H4 (cell line): Measurements from ENCODE around the gene LUC7L3. TPM values are rescaled to one million over a fixed set of nuclear protein-coding genes. Genes with fewer than 3 reads are reported as not detected.

Source experiments
- DNase-seq: peaks from one replicate; pipeline ENCODE4 v3.0.0-alpha.2; 2015; ENCODE audit warnings: low spot score
- total RNA-seq: library from RNA; depleted of rRNA; stranded (reverse); fragments of >200 nt; shearing (Covaris generic); gene quantifications from 2 replicates; pipeline ENCODE4 v1.2.3, GENCODE V29; 2014

The LUC7L3 gene
- total RNA-seq, 1 experiment from 2014 or later = 18.7 TPM

DNA sequence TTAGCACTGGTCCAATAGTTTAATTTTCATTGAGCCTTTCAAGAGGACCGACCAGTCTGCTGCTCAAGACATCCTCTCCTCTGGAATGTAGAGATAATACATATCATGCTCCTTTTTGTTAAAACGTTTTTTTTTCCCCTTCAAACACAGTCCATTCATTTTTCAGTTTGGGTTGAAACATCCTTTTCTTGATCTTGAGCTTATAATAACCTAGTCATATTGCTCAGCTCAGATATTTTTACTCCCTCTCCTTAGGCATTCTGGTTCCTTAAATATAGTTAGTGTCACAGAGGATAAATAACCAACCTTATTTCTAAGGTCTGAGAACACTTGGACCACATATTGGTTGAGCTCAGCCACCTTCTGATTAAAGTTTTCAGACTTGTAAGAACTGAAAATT lies 35.1 kb downstream of the LUC7L3 start:
- no peak for DNase-seq

DNA sequence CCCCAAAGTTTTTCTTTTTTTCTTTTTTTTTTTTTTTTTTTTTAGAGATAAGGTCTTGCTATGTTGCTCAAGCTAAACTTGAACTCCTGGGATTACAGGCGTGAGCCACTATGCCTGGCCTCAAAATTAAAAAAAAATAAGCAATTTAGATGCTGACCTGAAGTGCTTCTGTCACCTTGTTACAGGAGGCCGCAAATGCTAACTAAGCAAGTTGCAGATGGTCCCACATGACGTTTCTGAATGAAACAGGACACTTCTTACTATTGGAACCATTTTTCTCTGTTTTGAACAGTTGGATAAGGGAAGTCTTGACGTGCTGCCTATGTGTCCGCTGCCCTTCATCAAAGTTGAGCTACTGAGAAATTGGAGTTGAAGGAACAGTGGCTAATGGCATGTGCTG lies 39.1 kb downstream of the LUC7L3 start:
- no peak for DNase-seq

DNA sequence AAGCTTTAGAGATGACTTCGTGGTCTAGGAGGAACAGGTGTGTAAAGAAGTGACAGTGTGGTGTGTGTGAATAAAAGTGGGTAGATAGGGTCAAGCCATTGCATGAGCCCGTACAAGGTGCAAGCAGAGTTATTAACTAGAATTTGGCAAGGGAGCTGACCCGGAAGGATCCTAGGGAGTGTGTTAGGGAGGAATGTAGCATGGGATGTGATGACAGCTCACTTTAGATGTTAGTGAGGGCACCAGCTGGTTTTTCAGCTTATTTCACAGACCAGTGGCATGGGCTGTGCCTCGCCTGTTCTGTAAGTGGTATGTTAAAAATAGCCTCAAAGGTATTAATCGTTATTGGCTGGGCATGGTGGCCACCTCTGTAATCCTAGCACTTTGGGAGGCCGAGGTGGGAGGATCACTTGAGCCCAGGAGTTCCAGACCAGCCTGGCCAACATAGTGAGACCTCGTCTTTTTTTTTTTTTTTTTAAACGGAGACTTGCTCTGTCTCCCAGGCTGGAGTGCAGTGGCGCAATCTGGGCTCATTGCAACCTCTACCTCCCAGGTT lies 39.7 kb downstream of the LUC7L3 start:
- no peak for DNase-seq

DNA sequence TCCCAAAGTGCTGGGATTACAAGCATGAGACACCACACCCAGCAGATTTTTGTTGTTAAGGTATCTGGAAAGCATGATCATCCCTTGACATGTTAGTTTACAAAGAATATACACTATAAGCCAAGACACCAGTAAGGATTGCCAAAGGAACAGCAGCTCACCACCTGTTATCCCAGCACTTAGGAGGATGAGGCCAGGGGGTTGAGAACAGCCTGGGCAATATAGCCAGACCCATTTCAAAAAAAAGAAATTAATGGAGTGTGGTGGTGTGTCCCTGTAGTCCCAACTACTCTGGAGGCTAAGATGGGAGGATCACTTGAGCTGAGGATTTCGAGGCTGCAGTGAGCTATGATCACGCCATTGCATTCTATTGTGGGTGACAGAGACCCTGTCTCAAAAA lies 42.8 kb downstream of the LUC7L3 start:
- DNase-seq = no peak

DNA sequence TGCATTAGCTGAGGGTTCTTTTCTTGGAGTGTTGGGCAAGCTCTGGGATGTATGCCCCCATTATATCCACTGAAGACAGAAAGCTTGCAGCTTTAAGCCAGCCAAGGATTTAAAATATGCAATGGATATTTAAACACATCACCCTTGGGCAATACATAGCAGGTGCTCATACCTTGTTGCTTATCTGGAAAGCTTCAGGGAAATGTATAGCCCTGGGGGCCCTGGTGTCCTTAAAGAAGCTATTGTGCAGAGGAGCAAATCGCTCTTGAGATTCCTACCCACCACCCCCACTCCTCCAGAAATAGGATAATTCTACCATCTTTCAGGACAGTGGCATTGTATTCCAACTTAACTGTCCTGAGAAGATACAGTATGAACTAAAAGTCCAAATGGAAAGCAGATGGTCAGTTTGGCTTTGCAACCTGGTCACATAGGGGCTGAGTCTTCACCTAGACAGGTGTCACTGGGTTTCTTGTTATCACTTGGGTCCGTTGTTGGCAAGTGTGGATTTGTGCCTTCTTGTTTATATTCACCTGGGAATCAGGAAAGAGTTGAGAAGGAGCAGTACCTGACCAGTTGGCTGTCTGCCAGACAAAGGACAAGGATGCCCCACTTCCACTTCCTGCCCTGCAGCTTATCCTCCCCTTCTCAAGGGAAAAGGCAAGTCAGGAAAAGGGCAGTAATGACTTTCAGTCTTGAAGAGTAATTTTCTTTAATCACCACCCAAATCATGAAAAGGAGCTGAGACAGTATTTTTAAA lies 44.5 kb downstream of the LUC7L3 start:
- DNase-seq = no peak

DNA sequence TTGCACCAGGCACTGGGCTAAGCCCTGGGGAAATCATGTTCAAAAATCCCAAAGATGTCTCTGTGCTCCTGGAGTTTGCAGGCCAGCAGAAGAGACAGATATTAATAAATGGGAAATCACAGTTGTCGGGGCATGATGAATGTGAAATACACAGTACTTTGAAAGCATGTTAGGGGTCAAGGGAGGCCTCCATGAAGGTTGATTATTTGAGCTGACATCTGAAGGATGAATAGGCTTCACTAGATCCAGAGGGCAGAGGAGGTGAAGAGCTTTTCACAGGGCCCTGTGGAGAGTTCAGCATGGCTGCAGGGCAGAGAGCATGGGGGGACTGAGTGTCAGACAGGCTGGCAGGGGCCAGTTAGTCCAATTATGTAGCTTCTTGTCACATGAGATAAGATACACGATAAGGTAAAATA lies 45.3 kb downstream of the LUC7L3 start:
- no peak for DNase-seq

DNA sequence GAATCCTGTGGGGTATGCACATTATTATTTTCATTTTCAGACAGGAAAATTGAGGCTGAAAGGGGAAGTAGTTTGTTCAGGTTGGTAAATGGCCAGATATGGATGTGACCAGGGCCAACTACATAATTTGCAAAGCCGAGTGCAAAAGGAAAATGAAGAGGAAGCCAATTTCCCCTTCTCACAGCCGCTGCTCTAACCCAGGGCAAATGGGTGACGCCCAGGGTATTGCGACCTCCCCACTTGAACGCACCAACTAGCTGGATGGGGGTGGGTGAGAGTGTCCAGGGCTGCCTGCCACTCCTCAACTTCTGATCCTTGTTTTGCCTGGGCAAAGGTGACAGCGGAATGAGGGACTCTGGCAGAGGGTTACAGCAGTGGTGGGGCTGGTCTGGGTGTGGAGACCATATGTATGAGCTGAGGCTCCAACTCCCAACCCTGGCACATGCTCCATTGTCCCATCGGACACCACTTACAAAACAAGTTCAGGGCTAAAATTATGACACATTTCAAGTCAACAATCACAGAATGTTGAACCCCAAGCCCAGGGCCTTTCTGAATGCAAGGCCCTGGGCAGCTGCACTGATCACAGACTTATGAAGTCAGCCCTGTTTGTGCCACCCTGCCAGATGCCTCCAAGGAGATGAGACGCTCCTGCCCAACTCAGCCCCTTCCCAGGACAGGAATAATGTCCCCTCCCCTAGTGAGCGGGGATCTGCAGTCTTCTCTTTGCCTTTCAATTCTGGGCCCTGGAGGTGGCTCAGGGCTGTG lies 46.2 kb downstream of the LUC7L3 start:
- no peak for DNase-seq

DNA sequence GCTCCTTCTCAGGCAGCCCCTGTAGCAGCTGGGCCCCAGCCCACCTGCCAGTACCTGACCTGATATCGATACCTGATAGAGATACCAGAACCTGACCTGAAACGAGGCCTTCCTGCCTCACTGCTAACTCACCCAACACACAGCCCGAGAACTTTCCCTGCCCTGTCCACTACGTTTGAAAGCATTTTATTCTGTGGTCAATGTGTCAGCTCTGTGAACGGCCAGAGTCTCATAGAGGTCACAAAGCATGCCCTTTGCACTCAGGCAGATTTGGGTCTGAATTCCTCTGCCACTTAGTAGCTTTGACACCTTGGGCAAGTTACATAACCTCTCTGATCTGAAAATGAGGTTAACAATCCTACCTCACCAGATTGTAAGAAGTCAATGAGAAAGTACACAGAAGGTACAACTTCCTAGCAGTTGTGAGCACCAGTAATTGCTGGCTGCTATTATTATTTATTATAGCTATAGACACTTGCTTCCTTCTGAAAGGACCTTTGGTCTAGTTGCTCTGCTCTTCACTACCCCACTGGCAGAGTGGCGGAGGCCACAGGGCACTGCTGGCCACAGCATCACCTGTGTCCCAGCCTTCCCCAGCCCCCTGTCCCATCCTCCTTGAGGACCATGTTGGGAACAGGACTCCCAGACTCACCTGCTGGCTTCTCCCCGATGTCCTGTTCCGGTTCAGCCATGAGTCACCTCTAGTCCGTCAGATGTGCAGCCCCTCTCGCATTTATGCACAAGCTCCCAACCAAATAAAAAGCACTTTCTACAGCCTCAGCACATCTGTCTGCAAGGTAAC lies 47.0 kb downstream of the LUC7L3 start:
- no peak for DNase-seq

DNA sequence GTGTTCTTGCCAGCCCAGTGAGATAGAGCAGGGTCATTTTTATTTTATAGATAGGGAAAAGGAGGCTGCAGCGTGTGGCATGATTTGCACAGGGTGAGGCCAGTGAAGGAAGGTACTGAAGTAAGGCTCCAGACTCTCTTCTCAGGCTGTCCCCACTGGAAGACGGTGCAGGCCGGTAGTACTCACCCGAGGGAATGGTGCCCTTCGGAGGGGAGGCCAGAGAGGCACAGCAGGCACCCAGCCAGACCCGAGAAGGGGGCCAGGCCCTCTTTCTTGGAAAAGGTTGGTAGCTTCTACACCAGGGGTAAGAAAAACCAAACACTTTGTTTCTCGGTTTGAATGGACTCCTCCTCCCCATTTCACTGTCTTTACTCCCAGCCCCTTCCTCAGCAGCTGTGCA lies 47.6 kb downstream of the LUC7L3 start:
- no peak for DNase-seq

DNA sequence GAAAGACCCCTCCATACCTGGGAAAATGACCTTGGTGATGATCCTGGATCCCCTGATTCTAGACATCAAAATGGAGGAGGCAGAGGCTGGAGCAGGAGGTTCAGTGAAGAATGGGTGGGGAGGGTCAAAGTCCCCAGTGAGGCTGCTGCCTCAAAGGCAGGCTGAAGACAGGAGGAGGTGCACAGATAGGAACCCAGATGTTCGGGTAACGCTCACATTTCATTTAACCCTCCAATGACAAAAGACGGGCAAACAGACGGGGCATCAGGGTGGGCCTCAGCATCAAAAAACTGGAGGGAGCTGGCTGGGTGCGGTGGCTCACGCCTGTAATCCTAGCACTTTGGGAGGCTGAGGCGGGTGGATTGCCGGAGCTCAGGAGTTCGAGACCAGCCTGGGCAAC lies 48.0 kb downstream of the LUC7L3 start, which contains the start of gene ANKRD40CL:
Gene ANKRD40CL (minus strand): TSS at position 73 of the 400 bp plus-strand sequence. CDS start 605 bp downstream, outside the sequence.
- no peak for DNase-seq

DNA sequence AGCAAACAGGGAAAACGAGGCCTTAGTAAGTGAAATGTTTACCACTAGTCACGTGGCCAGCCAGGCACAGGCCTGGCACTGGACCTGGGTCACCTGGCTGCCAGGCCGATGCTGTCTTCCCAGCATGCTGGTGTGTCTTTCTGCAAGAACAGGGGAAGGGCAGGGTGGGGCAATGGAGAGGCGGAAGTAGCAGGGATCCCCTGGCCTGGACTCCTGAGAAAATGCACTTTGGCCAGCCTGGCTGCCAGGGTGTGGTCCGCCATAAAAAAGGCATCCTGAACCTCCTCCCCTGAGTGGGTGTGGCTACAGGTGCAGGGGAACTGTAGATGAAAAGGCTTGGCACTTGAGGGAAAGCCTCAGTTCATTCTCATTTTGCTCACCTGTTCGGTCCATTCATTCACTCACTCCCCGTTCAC lies 49.0 kb downstream of the LUC7L3 start:
- no peak for DNase-seq

DNA sequence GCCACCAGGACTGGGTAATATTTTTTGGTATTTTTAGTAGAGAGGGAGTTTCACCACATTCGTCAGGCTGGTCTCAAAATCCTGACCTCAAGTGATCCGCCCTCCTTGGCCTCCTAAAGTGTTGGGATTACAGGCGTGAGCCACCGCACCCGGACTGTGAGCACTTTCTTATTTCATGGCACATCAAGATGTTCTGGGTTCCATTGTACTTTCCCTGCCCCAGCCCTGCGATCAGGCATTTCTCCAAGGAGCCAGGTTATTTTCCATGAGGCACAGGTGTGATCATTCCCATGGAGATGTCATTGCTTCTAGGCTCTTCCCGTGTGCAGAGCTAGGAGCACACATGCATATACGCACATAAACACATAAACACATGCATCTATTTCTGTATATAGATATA lies 50.5 kb downstream of the LUC7L3 start:
- no peak for DNase-seq

DNA sequence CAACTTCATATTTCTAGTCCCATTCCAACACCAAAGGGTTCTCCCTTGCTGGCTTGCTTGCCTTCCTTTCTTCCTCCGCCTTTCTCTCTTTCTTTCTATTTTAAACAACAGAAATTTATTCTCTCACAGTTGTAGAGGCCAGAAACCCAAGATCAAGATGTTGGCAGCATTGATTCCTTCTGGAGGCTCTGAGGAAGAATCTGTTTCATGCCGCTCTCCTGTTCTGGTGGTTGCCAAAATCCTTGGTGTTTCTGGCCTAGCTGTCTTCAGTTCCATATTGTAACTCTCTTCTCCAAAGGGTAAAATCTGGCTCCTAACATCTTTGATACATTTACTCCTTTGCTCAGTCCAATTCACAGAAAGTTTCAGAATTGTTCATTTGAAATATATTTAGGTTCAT lies 50.9 kb downstream of the LUC7L3 start:
- no peak for DNase-seq

DNA sequence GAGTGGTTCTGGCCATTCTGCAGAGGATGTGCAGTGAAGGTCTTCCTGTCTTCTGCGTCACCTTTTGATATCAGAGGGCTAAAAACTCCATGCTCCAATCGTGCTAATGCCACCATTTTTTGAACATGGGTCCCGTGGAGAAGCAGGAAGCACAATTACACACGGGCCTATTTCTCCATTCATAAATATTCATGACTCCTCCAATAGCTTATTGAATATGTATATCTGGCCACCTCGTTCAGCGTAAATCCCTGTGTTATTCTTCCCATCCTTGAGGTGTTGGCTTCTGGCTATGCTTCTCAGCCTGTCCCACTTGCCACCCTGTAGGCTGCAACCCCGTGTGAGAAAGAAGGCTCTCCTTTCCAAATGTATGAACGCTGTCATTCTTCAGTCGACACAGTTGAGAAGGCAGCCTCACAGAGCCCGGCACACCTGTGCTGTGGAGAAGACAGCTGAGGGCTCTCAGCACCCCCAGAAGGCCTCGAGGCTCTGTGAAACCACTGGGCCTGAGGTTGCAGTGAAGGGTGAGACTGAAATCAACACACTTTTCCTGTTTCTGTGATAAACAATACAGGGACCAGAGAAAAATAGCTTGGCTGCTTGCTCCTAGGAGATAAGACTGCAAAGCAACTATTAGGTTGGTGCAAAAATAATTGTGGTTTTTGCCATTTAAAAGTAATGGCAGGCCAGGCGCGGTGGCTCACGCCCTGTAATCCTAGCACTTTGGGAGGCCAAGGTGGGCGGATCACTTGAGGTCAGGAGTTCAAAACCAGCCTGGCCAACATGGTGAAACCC lies 52.8 kb downstream of the LUC7L3 start:
- DNase-seq = no peak

DNA sequence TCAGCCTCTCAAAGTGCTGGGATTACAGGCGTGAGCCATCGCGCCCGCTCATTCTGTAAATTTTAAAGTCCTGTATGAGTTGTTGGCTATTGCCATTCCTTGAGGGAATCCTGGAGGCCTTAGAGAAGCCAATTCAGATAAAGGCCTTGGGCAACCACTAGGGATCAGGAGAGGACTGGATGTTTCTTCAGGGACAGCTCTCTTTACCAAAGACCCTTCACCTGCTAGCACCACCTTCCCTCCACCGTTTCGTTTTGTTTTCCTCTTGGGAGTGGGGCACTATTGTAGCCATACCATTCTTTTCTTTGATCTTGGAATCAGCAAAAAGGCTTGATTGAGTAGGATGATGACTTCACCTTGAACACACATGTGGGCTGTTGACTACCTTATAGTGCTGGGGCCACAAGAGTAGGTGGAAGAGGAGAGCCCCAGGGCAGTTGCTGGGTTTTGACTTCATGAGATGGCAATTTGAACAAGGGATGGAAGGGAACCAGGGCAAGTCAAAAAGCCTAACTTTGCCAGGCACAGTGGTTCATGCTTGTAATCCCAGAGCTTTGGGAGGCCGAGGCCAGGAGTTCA lies 54.9 kb downstream of the LUC7L3 start:
- DNase-seq = no peak

DNA sequence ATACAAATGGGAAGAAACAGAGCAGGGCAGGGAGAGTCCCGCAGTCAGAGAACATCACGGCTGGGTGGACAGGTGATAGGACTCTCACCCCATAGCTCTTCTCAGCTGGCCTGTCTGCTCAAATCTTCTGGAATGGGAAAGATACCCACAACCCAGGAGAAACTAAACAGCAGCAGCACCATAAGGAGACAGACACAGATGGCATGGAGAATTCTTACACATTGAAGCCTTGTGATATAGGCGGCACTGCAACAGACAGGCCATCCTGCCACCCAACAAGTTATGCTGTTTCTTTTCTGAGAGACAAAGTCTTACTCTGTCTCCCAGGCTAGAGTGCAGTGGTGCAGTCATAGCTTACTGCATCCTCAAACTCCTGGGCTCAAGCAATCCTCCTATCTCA lies 56.5 kb downstream of the LUC7L3 start:
- no peak for DNase-seq

DNA sequence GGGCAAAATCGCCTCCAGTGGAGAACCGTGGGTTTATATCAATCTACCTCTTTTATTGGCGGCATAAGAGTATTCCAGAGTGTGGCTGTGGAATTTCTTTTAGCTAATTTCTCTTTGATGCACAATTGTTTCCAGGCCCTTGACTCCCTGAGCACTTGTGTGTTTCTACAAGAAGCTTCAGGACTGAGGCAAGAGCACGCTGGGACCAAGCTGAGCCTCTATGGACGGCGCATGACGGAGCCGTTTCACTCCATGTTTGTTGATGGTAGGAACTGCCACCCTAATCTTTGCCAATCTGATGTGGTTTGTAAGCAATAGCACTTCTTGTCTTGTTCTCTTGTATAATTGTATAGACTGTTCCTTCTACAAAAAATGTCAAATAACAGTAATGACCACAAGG lies 59.1 kb downstream of the LUC7L3 start:
- DNase-seq = no peak

DNA sequence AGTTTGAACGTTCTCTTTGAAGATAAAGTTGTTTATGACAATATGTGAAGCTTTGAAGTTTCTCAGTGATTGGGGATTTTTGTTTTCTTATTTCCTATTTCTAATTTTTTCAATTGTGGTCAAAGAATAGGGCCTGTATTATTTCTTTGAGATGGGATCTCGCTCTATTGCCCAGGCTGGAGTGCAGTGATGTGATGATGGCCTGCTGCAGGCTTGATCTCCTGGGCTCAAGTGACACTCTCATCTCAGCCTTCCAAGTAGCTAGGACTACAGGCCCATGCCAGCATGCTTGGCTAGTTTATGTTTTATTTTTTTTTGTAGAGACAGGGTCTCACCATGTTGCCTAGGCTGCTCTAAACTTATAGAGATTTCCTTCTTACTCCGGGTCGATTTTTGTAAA lies 59.6 kb downstream of the LUC7L3 start:
- DNase-seq = no peak

DNA sequence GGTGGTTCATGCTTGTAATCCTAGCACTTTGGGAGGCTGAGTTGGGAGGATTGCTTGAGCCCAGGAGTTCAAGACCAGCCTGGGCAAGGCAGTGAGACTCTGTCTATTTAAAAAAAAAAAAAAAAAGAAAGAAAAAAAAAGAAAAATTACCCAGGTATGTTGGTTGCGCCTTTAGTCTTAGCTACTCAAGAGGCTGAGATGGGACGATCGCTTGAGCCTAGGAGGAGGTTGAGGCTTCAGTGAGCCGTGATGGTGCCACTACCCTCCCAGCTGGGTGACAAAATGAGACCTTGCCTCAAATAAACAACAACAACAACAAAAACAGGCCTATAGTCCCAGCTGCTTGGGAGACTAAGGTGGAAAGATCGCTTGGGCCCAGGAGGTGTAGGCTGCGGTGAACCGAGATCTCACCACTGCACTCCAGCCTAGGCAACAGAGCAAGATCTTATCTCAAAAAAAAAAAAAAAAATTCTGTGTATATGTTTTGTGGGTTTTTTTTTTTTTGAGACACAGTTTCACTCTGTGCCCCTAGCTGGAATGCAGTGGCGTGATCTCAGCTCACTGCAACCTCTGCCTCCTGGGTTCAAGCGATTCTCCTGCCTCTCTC lies 60.4 kb downstream of the LUC7L3 start:
- no peak for DNase-seq

DNA sequence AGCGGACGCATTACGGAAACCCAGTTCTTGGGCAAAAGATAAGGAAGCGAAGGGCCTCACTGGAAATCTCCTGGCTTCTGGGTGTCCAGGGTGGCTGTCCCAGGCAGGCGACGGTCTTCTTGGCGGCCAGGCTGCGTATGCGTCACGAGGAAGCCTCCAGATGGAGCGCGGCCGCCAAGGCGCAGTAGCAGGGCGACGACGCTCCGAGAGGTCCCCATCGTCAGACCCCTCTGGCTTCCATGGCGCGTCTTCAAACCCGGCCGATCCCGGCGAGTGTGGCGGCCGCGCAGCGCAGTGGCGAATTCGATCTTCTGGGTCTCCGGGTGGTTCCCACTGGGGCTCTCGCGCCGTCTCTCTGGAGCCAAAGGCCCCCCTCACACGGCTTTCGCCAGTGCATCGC lies 61.8 kb downstream of the LUC7L3 start:
- DNase-seq = no peak
